ENCODE results near the gene SPTLC2.
A peak's percentile ranks its signal among the peaks of the same experiment; 100 is the strongest.

SPTLC2 gene

GRCh38 chr14:77457522-77458248 is 158.8 kb downstream of the SPTLC2 start, which contains the start of the genes AHSA1 and VIPAS39:
TSS of gene AHSA1 (plus strand) at chr14:77458093. CDS start at chr14:77458190, 97 bp downstream.
TSS of gene VIPAS39 (minus strand) at chr14:77457601. CDS start at chr14:77454102, 3,499 bp downstream.
- peak; percentile 96 for DNase-seq

GRCh38 chr14:77457115-77457521 is 159.3 kb downstream of the SPTLC2 start:
- DNase-seq = no peak
